GM10266 (cell line): ENCODE data around the gene CNGB1.
"Not testable (repeated sequence)": the region's sequence is repeated elsewhere in the genome, so short reads cannot be mapped to it uniquely, and the experiment has no call there.

ENCODE experiments used
- DNase-seq: peaks from one replicate; pipeline ENCODE4 v3.0.0; 2012; ENCODE audit errors: extremely low spot score
- TF ChIP-seq, protein P1 (sequence below): IDR thresholded peaks from 2 replicates; pipeline ENCODE4 v1.5.1; 2012; ENCODE audit warnings: mild to moderate bottlenecking, low read depth; ENCODE audit not compliant: control insufficient read depth, insufficient read depth; ENCODE audit errors: missing control alignments

Gene CNGB1

DNA sequence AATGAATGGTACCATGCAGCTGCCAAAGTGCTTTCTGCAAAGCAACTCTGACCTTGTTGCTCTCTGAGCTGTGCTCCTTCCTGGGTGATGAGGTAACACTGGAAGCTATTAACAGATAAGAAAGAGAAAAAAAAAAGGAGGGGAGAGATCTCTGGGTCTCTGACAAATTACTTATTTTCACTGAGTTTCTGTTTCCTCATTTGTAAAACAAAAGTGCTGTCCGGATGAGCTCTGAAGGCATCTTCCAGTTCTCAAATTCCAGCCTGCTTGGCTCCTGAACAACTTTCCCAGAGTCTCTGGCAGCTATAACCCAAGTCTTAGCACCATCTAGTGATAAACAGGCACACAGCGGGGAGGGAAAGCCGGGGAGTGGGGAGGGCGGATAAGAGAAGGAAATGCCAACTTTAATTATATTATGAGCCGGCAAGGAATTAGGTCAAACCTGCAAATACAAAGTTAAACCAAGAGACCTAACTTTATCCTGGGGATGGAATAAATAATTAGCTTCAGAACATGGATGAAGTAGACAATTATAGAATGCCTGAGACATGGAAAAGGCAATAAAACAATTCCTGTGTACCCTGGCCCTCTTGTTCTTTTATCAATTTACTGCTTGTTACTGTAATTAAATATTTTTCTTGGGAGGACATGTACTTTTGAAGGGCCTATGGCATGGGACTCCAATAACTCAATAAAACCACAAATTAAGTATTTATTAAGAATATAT is 107.3 kb downstream of the CNGB1 start:
- DNase-seq = no peak
- TF ChIP-seq, protein P1, sequence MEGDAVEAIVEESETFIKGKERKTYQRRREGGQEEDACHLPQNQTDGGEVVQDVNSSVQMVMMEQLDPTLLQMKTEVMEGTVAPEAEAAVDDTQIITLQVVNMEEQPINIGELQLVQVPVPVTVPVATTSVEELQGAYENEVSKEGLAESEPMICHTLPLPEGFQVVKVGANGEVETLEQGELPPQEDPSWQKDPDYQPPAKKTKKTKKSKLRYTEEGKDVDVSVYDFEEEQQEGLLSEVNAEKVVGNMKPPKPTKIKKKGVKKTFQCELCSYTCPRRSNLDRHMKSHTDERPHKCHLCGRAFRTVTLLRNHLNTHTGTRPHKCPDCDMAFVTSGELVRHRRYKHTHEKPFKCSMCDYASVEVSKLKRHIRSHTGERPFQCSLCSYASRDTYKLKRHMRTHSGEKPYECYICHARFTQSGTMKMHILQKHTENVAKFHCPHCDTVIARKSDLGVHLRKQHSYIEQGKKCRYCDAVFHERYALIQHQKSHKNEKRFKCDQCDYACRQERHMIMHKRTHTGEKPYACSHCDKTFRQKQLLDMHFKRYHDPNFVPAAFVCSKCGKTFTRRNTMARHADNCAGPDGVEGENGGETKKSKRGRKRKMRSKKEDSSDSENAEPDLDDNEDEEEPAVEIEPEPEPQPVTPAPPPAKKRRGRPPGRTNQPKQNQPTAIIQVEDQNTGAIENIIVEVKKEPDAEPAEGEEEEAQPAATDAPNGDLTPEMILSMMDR = peak; percentile 34

DNA sequence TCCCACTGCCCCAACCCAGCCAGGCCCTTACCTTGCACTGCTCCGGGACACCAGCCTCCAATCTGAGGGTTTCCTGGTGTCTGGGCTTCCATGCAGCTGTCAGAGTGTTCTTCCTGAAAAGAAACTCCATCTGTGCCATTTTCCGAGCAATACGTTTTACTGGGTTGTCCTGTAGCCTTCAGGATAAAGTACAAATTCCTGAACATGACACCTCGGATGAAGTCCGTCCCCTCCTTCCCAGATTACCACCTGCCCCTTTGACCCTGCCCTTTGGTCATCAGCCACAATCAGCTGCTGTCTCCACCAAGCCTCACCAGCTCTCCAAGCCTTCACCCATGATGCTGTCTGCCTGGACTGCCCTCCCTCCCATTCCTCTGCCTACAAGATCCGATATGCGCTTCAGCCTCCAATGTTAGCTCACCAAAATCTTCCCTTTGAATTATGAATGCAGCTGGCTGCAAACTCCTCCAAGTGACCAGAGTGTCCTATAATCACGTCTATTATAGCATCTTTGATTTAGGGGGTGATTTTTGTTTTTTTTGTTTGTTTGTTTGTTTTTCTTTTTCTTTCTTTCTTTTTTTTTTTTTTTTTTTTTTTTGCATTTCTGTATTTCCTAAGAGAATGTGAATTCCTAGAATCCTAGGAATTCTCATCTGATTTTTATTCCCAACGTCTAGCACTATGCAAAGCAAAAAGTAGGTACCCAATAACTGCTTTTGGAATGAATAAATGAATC is 108.1 kb downstream of the CNGB1 start:
- TF ChIP-seq, protein P1 = no peak
- DNase-seq = no peak

DNA sequence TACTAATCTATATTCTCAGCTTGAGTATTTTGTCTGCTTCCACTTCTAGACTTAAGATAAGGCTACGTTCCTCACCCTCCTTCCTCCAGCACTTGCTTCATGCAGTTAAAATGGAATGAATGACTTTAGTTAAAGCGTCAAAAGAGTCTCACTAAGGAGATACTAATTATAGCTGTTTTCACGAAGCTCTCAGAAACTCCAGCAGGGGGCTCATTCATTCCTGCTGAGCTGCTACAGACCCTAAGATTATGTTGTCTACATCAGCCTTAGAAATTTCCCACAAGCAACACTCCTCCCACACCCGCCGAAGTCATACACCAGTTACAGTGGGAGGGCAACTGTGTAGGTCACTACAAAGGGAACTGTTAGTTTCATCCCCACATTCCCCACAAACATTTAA is 111.6 kb downstream of the CNGB1 start:
- TF ChIP-seq, protein P1 = no peak

DNA sequence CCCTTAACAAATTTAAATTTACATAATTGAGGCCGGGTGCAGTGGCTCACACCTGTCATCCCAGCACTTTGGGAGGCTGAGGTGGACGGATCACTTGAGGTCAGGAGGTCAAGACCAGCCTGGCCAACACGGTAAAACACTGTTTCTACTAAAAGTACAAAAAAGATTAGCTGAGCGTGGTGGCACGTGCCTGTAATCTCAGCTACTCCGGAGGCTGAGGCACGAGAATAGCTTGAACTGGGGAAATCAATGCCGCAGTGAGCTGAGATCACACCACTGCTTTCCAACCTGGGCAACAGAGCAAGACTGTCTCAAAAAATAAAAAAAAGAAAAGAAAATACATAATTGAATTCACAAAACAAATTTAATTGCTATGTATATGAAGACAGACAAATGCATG is 112.3 kb downstream of the CNGB1 start:
- DNase-seq = no peak
- TF ChIP-seq, protein P1 = no peak

More for the DNA sequence above, 111.6 kb downstream of the CNGB1 start:
- no peak for DNase-seq

GRCh38 chr16:57857991-57858390 is 112.9 kb downstream of the CNGB1 start:
- not testable (repeated sequence) for DNase-seq

DNA sequence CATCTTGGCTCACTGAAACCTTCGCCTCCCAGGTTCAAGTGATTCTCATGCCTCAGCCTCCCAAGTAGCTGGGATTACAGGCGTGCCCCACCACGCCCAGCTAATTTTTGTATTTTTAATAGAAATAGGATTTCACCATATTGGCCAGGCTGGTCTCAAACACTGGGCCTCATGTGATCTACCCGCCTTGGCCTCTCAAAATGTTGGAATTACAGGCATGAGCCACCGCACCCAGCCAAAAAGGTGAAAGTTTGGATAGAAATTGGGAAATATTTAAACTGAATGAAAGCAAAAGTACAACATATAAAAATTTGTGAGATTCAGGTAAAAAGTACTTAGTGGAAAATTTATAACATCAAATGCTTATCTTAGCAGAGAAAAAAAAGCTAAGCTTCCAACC is 115.7 kb downstream of the CNGB1 start:
- DNase-seq = no peak
- TF ChIP-seq, protein P1 = no peak

GRCh38 chr16:57852189-57852588 is 118.7 kb downstream of the CNGB1 start:
- TF ChIP-seq, protein P1 = no peak
- no peak for DNase-seq
